GM12801 (cell line): ENCODE measurements around the gene VWC2L.

Experiments
- TF ChIP-seq, protein P1 (sequence below): IDR thresholded peaks from one replicate; pipeline ENCODE4 v1.5.1; 2011; ENCODE audit warnings: control low read depth; ENCODE audit not compliant: insufficient read length; ENCODE audit errors: extremely low read depth

VWC2L gene

DNA sequence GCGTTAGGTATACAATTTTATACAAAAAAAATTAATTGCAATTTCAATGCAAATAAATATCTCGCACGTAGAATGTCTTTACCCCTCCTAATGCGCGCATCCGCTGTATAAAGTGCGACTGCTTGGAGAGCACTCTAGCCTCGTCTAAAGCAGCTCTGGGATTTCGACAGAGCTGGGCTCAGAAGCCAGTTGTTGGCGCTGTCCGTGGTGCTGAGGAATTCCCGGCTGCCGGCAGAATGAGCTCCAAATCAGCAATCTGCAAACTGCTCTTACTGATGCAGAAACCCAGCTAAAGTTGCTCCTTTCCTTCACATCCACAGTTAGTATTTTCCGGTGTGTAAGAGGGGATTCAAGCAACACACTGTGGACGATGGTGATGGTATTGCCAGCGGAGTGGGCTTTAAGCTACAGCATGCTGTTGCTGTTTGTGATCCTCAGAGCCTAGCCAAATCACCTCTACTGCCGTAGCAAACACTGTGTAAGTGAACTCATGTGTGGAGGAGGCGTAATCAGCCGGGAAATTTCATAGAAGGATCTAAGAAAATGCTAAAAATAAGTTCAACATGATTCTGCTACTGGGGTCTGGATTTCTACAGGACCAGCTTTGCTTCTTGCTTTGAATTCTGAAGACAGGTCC lies at the start of gene VWC2L:
VWC2L (plus strand) TSS at position 137 of the 637 bp plus-strand sequence. CDS start 3,140 bp downstream, outside the sequence.
- TF ChIP-seq, protein P1, sequence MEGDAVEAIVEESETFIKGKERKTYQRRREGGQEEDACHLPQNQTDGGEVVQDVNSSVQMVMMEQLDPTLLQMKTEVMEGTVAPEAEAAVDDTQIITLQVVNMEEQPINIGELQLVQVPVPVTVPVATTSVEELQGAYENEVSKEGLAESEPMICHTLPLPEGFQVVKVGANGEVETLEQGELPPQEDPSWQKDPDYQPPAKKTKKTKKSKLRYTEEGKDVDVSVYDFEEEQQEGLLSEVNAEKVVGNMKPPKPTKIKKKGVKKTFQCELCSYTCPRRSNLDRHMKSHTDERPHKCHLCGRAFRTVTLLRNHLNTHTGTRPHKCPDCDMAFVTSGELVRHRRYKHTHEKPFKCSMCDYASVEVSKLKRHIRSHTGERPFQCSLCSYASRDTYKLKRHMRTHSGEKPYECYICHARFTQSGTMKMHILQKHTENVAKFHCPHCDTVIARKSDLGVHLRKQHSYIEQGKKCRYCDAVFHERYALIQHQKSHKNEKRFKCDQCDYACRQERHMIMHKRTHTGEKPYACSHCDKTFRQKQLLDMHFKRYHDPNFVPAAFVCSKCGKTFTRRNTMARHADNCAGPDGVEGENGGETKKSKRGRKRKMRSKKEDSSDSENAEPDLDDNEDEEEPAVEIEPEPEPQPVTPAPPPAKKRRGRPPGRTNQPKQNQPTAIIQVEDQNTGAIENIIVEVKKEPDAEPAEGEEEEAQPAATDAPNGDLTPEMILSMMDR: no peak

DNA sequence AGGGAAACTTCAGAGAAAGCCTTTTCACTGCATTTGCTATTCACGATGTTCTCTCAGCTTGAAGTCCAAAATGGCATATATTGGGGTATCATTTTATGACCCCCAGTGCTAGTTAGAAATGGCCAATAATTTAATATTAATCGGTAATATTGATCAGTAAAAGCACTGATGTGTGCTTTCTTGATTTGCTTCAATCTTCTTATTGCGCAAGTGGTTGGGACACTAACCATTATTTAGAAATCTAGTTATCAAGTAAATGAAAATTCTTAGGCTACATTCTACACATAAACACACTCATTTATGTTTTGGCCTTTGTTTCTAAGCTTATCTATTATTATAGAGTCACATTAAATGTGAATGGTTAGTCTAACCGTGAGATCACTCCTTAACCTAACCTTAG lies 49.7 kb upstream of the VWC2L start:
- TF ChIP-seq, protein P1: no peak

DNA sequence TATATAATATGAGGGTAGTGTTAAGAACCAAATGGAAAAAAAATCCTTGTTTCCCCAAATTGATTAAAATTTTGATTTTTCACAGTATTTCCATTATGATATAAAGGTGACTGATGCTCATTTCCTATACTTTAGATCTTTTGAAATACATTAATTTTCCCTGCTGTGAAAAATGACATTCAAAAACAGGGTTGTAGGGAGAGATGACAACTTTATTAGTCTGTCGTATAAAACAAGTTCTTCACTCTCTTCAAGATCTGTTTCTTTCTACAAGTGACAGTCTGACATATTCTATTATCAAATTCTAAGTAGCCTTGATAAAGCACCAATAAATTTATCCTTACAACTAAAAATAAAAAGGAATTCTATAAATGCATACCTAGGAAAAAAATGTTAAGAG lies 45.3 kb upstream of the VWC2L start:
- TF ChIP-seq, protein P1: no peak

DNA sequence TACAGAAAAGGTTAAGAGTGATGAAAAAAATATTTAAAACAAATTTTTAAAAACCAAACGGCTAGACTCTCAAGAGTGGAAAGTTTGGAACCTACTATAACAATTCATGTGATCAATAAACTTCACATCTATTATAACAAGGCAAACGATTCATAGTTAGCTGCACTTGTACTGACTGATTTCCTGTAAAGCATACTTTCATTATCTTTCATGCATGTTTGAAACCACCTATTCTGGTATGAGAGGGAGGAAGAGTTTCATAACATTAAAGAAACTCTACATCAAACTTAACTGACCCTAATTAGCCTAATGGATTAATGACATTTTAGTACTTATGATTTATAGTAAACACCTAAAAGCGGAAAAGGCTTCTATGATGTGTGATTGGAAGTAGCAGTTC lies 43.7 kb upstream of the VWC2L start:
- TF ChIP-seq, protein P1: no peak

DNA sequence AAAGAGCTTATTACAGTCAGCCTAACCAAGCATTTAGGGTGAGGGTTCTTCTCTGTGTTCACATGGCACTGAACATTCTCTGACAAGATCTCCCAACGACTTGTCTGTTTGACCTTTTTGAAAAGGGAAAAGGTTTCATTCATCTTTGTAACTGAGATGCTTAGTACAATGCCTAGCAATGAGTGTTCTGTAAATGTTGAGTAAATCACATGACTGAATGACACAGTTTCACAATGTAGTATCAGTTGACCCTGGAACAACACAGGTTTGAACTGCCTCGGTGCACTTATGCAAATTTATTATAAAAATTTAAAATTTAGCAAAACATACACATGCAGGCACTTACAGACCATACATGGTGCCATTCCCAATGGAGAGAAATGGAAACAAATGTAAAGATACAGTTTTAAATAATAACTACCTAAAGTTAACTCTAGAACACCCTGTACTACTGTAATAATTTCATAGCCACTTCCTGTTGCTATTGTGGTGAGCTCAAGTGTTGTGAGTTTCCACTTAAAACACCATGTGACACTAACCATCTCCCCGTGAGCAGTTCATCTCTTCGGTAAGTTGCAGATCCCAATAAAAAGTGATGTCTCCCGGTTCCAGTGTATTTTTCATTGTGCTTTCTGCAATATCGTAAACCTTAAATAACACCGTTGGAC lies 34.1 kb upstream of the VWC2L start:
- TF ChIP-seq, protein P1: no peak

DNA sequence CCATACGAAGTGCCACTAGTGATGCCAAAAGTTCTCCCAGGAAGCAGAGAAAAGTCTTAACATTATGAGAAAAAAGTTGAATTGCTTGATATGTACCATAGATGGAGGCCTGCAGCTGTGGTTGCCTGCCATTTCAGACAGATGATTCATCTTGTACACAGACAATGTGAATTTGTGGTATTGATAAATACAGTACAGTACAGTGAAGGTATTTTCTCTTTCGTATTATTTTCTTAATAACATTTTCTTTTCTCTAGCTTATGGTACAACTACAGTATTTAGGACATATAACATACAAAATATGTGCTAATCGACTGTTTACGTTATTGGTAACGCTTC lies 33.6 kb upstream of the VWC2L start:
- TF ChIP-seq, protein P1: no peak

DNA sequence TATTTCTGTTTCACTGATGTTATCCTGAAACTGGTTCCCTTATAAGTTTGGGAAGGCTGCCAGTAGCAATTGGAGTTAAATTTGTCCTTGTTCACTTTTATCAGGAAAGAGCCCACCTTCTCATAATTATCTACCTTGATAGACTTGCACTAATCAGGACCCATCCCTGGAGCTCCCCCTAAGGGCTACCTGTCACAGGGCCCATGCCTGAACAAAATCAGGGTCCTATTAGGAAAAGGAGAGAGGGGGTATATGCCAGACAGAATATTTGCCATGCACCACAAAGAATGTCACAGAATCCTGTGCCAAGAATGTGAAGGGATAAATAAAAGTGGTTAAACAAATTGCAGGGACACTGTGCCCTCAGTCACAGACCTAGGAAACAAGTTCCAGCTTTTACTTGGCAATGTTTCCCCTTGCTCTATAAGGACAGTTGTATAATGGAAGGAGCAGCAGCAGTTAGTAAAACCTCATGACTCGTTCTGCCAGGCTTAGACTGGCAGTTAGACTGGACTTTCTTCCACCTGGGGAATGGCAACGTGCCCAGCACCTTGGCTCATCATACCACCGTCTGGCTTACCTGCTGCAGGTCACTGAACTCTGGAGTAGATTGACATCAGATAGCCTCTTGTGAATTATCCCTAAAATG lies 32.3 kb upstream of the VWC2L start:
- TF ChIP-seq, protein P1: no peak
